Fibroblast of the aortic adventitia (primary cell): Measurements from ENCODE around the gene ACOT7. TPM values are rescaled to one million over a fixed set of nuclear protein-coding genes. Genes with fewer than 3 reads are reported as not detected.

Source experiments
- DNase-seq: peaks from one replicate; pipeline ENCODE4 v3.0.0-alpha.2; 2010; ENCODE audit warnings: low read depth
- H3K4me3 ChIP-seq: 2 replicates; pipeline ENCODE4 v1.5.1; 2011; ENCODE audit warnings: low read depth, mild to moderate bottlenecking, control low read depth, low read length, moderate library complexity
- CTCF ChIP-seq: IDR thresholded peaks from 2 replicates; pipeline ENCODE4 v1.5.1; 2011; ENCODE audit warnings: mild to moderate bottlenecking, low read length, control low read depth, inconsistent platforms; ENCODE audit not compliant: insufficient read depth
- total RNA-seq: library from RNA; depleted of rRNA; stranded (reverse); fragments of >200 nt; gene quantifications from 2 replicates; pipeline ENCODE4 v1.2.3, GENCODE V29; 2012; ENCODE audit warnings: low replicate concordance

The ACOT7 gene
- total RNA-seq, 1 donor = 16.0 TPM

GRCh38 chr1:6392809-6393399, 663 bp downstream of the ACOT7 start:
- TF ChIP-seq CTCF = no peak
- DNase-seq = no peak
- peak overlapping the region; percentile 71 for H3K4me3 ChIP-seq

GRCh38 chr1:6391951-6392808, 1.4 kb downstream of the ACOT7 start:
- peak overlapping the region; percentile 71 for H3K4me3 ChIP-seq
- no peak for DNase-seq
- no peak for TF ChIP-seq CTCF

DNA sequence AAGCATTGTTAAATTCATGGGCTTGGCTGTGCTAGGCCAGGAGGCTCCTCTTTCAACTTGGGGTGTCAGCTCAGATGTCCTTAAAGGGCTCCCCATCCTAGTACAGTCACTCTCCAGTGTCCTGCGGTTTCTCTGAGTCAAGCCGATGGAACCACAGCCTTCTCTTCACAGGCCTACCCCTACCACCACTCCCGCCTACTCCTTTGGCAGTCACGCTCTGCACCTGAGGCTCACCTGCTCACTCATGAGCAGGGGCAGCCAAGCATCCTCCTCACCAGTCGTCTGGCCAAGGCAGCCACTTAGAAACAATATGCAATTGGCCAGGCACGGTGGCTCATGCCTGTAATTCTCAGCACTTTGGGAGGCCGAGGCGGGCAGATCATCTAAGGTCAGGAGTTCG, 3.6 kb downstream of the ACOT7 start:
- TF ChIP-seq CTCF = no peak
- no peak overlapping the region for H3K4me3 ChIP-seq
- no peak for DNase-seq

- TF ChIP-seq CTCF = no peak
- peak; percentile 28 for DNase-seq
- H3K4me3 ChIP-seq = no peak overlapping the region
Observed at GRCh38 chr1:6386371-6386949, 7.1 kb downstream of the ACOT7 start.

DNA sequence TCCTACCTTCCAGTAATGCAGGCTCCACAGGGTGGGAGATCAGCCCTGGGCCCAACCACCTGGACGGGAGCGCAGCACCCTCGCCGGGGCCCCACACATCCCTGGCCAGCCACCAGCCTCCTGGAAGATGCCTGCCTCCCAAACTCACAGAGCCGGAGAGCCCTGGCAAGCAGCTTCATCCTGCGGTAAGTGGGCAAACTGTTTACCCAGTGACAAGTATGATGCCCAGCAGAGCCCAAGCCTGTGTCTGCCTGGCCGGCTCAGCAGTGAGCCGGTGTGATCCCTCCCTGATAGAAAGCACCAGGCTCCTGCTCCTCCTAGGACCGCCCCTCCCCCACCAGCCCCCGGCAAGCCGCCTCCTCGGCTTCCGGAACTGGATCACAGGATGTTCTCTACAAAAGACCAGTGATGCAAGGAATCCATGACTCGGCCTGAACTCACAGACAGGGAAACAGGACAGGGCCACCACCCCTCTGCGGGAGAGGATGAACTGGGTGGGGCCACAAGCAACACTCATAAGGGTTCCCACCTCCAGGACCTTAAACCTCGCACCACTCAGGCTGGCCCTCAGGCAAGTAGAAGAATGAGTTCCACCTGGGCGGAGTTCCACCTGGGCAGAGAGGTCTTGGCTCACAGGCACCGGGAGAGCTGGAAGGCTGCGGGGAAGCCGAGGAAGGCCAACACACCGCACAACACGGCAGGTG, 7.9 kb downstream of the ACOT7 start:
- peak; percentile 72 for DNase-seq
- H3K4me3 ChIP-seq = peak overlapping the region; percentile 51
- TF ChIP-seq CTCF = no peak

DNA sequence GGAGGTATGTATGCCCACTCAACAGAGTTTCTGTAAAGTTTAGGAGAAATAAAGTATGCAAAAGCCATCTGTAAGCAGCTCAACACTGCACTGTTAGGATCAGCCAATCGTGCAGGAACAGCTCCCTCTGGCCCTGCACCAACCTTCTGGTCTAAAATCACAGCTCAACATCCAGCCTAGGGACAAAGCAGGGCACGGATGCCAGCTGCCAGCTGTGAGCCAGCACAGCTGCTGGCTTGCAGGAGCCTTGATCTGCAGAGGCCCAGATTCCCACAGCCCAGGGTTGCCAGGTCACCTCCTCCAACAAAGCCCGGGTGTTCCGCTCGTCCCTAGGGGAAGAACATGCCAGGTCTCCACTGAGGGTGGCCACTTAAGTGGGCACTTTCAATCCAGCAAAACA, 8.6 kb downstream of the ACOT7 start:
- H3K4me3 ChIP-seq = peak overlapping the region; percentile 51
- no peak for TF ChIP-seq CTCF
- peak; percentile 31 for DNase-seq
